ENCODE results near the gene CCDC87. TPM values are rescaled to one million over a fixed set of nuclear protein-coding genes. Genes with fewer than 3 reads are reported as not detected.

CCDC87 gene
- total and polyA plus RNA-seq, 2 of the 8 experiments (the other 6 are each of a cell fraction or from before 2014, with no cell fraction given) = 0.32 to 0.99 TPM

DNA sequence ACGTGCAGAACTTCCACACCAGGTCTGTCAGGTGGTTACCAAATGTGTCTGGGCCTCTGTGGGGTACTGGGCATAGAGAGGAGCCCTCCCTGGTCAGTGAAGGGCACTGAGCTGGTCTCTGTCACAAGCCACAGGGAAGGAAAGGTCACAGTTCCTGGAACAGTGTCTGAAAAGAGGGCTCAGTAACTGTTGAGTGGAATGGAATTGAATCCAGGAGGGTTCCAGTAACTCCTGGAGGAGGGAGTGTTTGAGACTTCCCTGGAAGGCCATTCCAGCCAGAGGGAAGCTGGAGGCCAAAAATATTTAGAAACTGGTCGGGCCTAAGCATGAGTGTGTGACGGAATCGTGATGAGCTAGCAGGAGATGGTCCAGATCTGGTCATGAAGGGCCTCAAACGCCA lies 38.3 kb downstream of the CCDC87 start (continued):
- TF ChIP-seq TEAD4 (IDR thresholded peaks at IDR 0.05; ENCODE audit: low read depth, low read length) = no peak
